Mesothelial cell of epicardium (in vitro differentiated cells): Measurements from ENCODE around the gene GATD1. TPM values are rescaled to one million over a fixed set of nuclear protein-coding genes. Genes with fewer than 3 reads are reported as not detected.
A peak's percentile ranks its signal among the peaks of the same experiment; 100 is the strongest.

ENCODE experiments used
- DNase-seq, 2 experiments: peaks; one replicate each; pipeline ENCODE4 v3.0.0; 2021; ENCODE audit warnings: low spot score in 2 of 2; ENCODE audit not compliant: unreplicated experiment in 2 of 2
- H3K27ac Mint-ChIP-seq: 2 replicates; pipeline ENCODE4 v1.8.0; 2021; ENCODE audit warnings: mixed read lengths
- H3K27me3 Mint-ChIP-seq: 2 replicates; pipeline ENCODE4 v1.8.0; 2021; ENCODE audit warnings: low read depth, mixed read lengths
- H3K36me3 Mint-ChIP-seq: 2 replicates; pipeline ENCODE4 v1.8.0; 2021; ENCODE audit warnings: mixed read lengths
- H3K4me1 Mint-ChIP-seq: 2 replicates; pipeline ENCODE4 v1.8.0; 2021; ENCODE audit warnings: mixed read lengths
- H3K4me3 Mint-ChIP-seq: 2 replicates; pipeline ENCODE4 v1.8.0; 2021; ENCODE audit warnings: mild to moderate bottlenecking, moderate library complexity, mixed read lengths
- H3K9me3 Mint-ChIP-seq: 2 replicates; pipeline ENCODE4 v1.8.0; 2021; ENCODE audit warnings: mixed read lengths
- total RNA-seq: library from RNA; stranded (reverse); gene quantifications from 3 replicates; pipeline ENCODE4 v1.2.1, GENCODE V29; 2021
- TF ChIP-seq, protein P1 (sequence below): fragments of 200-600 bp; sonication (generic); IDR thresholded peaks from one replicate; pipeline ENCODE4 v1.5.0; 2021; ENCODE audit warnings: antibody characterized with exemption; ENCODE audit not compliant: unreplicated experiment

GATD1 gene
- total RNA-seq, 1 donor from 2014 or later, result 91.2 TPM

DNA sequence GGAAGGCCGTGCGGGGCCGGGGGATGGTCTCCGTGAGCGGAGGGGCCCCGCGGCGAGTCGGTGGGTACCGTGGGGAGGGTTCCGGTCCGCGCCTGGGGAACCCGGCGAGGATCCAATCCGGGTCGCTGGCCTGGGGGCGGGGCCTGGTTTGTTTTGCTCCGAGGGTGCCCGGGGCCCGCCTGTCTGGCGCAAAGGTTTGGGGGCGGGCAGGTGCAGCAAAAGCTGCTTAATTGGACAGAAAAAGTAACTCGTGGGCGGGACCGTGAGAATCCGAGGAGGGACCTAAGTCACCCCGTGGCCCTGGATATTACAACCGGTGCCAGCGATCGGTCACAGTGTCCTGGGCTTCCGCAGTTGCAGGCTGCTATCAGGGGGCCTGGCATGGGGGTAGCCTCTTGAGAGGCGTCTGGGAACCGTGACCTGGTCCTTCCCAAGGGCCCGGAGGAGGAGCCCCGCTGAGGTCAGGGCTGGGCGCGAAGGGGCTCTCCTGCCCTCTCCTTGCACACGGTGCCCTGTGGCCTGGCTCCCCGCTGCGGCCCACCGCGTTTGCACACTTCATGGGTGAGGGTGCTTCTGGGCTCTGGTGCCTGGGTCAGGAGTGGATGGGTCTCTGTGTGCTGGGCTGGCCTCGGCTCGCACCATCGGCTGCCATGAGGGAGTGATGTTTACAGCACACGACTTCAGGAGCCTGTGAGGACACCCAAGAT lies 42.8 kb upstream of the GATD1 start:
- peak in 1 of 2 experiments; percentile 60 for DNase-seq
- peaks cover 6% of the 10 kb centered on the region for H3K36me3 Mint-ChIP-seq
- peak overlapping the region; percentile 78 for H3K4me3 Mint-ChIP-seq
- TF ChIP-seq, protein P1, sequence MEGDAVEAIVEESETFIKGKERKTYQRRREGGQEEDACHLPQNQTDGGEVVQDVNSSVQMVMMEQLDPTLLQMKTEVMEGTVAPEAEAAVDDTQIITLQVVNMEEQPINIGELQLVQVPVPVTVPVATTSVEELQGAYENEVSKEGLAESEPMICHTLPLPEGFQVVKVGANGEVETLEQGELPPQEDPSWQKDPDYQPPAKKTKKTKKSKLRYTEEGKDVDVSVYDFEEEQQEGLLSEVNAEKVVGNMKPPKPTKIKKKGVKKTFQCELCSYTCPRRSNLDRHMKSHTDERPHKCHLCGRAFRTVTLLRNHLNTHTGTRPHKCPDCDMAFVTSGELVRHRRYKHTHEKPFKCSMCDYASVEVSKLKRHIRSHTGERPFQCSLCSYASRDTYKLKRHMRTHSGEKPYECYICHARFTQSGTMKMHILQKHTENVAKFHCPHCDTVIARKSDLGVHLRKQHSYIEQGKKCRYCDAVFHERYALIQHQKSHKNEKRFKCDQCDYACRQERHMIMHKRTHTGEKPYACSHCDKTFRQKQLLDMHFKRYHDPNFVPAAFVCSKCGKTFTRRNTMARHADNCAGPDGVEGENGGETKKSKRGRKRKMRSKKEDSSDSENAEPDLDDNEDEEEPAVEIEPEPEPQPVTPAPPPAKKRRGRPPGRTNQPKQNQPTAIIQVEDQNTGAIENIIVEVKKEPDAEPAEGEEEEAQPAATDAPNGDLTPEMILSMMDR, result no peak
- peaks cover 10% of the 10 kb centered on the region for H3K4me1 Mint-ChIP-seq
- no peaks in the 10 kb centered on the region for H3K27me3 Mint-ChIP-seq
- H3K9me3 Mint-ChIP-seq, result no peaks in the 10 kb centered on the region
- no peak overlapping the region for H3K27ac Mint-ChIP-seq

DNA sequence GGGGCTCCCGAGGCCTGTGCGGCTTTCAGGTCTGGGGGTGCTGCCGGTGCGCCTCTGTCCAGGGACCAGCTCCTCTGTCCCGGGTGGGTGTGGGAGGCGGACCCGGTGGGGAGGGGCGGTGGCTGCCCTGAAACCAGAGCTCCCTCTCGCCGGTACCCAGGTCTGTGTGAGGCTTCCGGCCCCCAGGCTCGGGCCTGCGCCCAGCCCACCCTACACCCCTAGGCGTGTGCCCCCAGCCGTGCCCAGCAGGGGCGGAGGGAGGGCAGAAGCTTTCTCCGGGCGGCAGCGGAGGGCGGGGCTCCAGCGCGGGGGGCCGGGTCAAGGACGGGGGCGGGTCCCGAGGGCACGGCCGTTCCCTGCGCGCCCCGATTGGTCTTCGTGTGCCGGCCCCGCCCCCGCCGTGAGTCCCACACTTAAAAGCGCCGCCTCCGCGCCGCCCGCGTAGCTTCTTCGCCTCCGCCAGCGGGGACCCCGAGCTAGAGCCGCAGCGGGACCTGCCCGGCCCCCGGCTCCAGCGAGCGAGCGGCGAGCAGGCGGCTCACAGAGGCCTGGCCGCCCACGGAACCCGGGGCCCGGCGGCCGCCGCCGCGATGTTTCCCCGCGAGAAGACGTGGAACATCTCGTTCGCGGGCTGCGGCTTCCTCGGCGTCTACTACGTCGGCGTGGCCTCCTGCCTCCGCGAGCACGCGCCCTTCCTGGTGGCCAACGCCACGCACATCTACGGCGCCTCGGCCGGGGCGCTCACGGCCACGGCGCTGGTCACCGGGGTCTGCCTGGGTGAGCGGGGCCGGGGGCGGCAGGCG lies 42.0 kb upstream of the GATD1 start:
- TF ChIP-seq, protein P1, result peak; percentile 14
- Mint-ChIP-seq H3K9me3 (no peaks in the 10 kb centered on the region), H3K4me3 (peak overlapping the region; percentile 78), H3K4me1 (peaks cover 10% of the 10 kb centered on the region), H3K27ac (no peak overlapping the region), H3K36me3 (peaks cover 2% of the 10 kb centered on the region), H3K27me3 (no peaks in the 10 kb centered on the region)
- peak; percentile 85 to 90 for DNase-seq

DNA sequence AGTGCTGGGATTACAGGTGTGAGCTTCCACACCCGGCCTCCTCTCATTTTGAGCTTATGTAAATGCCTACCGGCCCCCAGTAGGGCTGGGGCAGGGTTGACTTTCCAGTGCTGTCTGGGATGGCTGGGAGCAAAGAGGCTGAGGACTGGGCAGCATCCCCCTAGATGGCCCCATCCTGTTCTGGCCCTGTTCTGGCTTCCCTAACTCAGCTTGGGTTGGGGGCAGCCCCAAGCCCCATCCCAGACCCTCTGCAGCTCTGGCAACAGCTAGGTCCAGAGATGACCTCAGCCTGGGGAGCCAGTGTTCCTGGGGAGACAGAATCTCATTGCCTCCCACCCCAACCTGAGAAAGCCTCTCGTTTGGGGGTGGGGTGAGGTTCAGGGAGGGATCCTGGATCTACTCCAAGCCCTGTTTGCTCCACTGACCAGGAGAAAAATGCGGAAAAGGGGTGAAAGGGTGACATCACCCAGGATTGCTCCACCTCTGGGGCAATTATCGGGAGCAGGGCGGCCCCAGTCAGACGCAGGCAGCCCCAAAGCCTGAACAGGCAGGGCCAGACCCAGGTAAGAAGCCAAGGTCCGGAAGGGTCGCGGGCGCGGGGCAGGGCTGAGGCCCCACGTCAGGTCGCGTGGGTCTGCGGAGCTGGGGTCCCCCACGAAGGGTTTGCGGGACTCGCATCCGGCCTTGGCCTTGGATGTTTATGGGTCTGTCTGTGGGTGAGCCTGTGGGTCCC lies 41.3 kb upstream of the GATD1 start, which contains the start of gene PNPLA2:
Gene PNPLA2, plus strand, starts transcription at position 519 of the 733 bp plus-strand sequence. CDS start 805 bp downstream, outside the sequence.
- DNase-seq, result no peak
- TF ChIP-seq, protein P1, result no peak
- Mint-ChIP-seq H3K4me3 (peak within 1 kb of the TSS; percentile 78), H3K27me3 (no peaks in the 10 kb centered on the region), H3K9me3 (no peaks in the 10 kb centered on the region), H3K36me3 (peaks cover 4% of the 10 kb centered on the region), H3K27ac (no peak within 1 kb of the TSS), H3K4me1 (peaks cover 10% of the 10 kb centered on the region)

DNA sequence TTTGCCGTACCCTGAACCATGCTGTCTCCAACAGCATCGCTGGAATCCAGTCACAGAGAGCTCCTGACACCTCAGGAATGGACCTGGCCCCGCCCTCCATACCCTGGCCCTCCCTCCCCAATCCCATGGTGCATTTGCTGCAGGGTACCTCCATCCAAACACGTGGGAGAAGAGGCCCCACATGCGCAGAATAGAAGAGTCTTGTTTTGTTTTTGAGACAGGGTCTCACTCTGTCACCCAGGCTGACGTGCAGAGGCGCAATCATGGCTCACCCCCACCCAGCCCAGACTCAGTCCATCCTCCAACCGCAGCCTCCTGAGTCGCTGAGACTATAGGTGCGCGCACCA lies 39.1 kb upstream of the GATD1 start:
- H3K4me1 Mint-ChIP-seq, result peaks cover 12% of the 10 kb centered on the region
- H3K27ac Mint-ChIP-seq, result no peak overlapping the region
- H3K27me3 Mint-ChIP-seq, result no peaks in the 10 kb centered on the region
- no peaks in the 10 kb centered on the region for H3K9me3 Mint-ChIP-seq
- no peak for DNase-seq
- H3K4me3 Mint-ChIP-seq, result no peak overlapping the region
- TF ChIP-seq, protein P1, result no peak
- peaks cover 5% of the 10 kb centered on the region for H3K36me3 Mint-ChIP-seq

DNA sequence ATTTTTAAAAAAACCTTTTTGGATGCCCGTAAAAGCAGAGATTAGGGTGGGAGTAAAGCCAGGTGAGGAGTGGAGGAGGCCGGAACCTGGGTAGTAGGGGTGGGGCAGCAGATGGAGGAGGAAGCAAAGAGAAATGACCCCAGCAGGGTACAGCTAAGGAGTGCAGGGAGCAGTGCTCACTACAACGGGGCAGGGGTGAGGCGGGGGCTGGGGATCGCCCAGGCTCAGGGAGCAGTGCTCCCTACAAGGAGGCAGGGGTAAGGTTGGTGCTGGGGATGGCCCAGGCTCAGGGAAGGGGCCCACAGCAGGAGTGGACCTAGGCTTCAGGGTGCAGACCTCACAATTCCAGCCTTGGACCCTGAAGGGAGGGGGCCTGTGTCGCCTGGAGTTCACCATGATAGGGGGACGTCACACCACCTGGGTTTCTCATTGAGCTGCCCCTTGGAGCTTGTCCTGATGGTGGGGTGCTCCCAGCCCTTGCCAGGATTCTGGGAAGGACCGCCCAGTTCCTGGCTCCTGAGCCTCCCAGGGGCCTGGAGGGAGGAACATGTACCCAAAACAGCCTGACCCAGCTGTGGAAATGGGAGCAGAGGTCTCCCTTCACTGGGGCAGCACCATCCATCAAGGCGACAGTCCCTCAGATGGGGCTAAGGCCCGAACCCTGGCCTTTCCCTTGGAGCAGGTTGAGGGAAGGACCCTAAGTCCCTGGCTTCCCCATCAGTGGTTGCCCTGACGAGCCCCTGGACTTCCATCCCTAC lies 38.6 kb upstream of the GATD1 start:
- Mint-ChIP-seq H3K4me3 (no peak overlapping the region), H3K4me1 (peaks cover 13% of the 10 kb centered on the region), H3K27me3 (no peaks in the 10 kb centered on the region), H3K36me3 (peaks cover 5% of the 10 kb centered on the region), H3K27ac (no peak overlapping the region), H3K9me3 (no peaks in the 10 kb centered on the region)
- TF ChIP-seq, protein P1, result no peak
- no peak for DNase-seq
